ENCODE results near the gene SASH1. TPM values are rescaled to one million over a fixed set of nuclear protein-coding genes. Genes with fewer than 3 reads are reported as not detected.

Gene SASH1
- polyA plus RNA-seq, 1 donor from 2014 or later: 7.0 TPM

- Histone ChIP-seq H2AFZ (ENCODE audit: low read depth, low read length) (no peak overlapping the region), H3F3A (ENCODE audit: insufficient read depth, low read length, poor library complexity, severe bottlenecking) (no peaks in the 10 kb centered on the region), H3K9me3 (ENCODE audit: low read length) (no peaks in the 10 kb centered on the region), H3K4me2 (ENCODE audit: low read length) (no peak overlapping the region), H4K20me1 (ENCODE audit: insufficient read depth) (no peaks in the 10 kb centered on the region), H3K9ac (ENCODE audit: low read length) (no peak overlapping the region), H3K9me2 (ENCODE audit: insufficient read depth, low read length) (no peaks in the 10 kb centered on the region), H3K36me3 (ENCODE audit: insufficient read depth, low read length) (peaks cover 6% of the 10 kb centered on the region), H3K79me2 (replicated peaks; ENCODE audit: insufficient read depth, low read length) (no peaks in the 10 kb centered on the region), H3K4me3 (ENCODE audit: low read length) (no peak overlapping the region), H3K27me3 (ENCODE audit: insufficient read depth, low read depth, low read length) (no peaks in the 10 kb centered on the region), H3K27ac (ENCODE audit: low read length) (no peak overlapping the region)
- TF ChIP-seq REST (IDR thresholded peaks at IDR 0.05; ENCODE audit: borderline replicate concordance): no peak
- TF ChIP-seq CTCF (IDR thresholded peaks at IDR 0.05; ENCODE audit: poor library complexity, severe bottlenecking): no peak
- TF ChIP-seq MXI1 (conservative IDR thresholded peaks at IDR 0.05; ENCODE audit: poor library complexity, severe bottlenecking): no peak
Observed at GRCh38 chr6:148545901-148546300, 203.3 kb downstream of the SASH1 start.

GRCh38 chr6:148547110-148547509, 204.5 kb downstream of the SASH1 start:
- H3K4me2 ChIP-seq (ENCODE audit: low read length): no peak overlapping the region
- no peaks in the 10 kb centered on the region for H3K9me3 ChIP-seq (ENCODE audit: low read length)
- H3K79me2 ChIP-seq (replicated peaks; ENCODE audit: insufficient read depth, low read length): no peaks in the 10 kb centered on the region
- peak; percentile 32 for TF ChIP-seq POLR2AphosphoS5 (IDR thresholded peaks at IDR 0.05)
- TF ChIP-seq SMC3 (conservative IDR thresholded peaks at IDR 0.05; ENCODE audit: poor library complexity): no peak
- no peak overlapping the region for H3K4me3 ChIP-seq (ENCODE audit: low read length)
- no peaks in the 10 kb centered on the region for H3F3A ChIP-seq (ENCODE audit: insufficient read depth, low read length, poor library complexity, severe bottlenecking)
- no peaks in the 10 kb centered on the region for H4K20me1 ChIP-seq (ENCODE audit: insufficient read depth)
- H3K27ac ChIP-seq (ENCODE audit: low read length): no peak overlapping the region
- H3K27me3 ChIP-seq (ENCODE audit: insufficient read depth, low read depth, low read length): no peaks in the 10 kb centered on the region
- no peak overlapping the region for H2AFZ ChIP-seq (ENCODE audit: low read depth, low read length)
- H3K36me3 ChIP-seq (ENCODE audit: insufficient read depth, low read length): peaks cover 6% of the 10 kb centered on the region
- no peak overlapping the region for H3K9ac ChIP-seq (ENCODE audit: low read length)
- H3K9me2 ChIP-seq (ENCODE audit: insufficient read depth, low read length): no peaks in the 10 kb centered on the region

DNA sequence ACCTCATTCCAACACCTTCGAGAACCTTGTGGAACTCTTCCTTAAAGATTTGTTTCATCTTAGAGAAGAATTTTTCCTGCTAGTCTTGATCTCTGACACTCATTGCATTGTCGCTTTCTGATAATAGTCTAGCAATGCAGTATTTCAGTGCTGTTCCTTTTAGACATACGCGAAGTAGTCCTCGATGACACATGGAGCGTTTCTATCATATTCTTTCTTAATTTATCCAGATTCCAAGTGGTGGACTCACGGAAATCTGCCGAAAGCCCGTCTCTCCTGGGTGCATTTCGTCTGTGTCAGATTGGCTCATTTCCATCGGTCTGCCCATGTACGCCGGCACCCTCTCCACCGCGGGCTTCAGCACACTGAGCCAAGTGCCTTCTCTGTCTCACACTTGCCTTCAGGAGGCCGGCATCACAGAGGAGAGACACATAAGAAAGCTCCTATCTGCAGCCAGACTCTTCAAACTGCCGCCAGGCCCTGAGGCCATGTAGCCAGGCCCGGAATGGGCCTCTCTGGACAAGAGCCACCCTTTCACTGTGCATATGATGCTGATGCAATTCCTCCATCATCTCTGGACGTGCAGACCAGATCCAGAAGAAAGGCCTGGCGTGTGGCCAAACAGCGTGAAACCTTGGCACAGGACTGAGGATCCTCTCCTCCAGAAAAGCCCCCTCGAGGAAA, 205.6 kb downstream of the SASH1 start:
- Histone ChIP-seq H3K27me3 (ENCODE audit: insufficient read depth, low read depth, low read length) (no peaks in the 10 kb centered on the region), H3F3A (ENCODE audit: insufficient read depth, low read length, poor library complexity, severe bottlenecking) (no peaks in the 10 kb centered on the region), H3K27ac (ENCODE audit: low read length) (no peak overlapping the region), H3K9ac (ENCODE audit: low read length) (no peak overlapping the region), H4K20me1 (ENCODE audit: insufficient read depth) (no peaks in the 10 kb centered on the region), H3K36me3 (ENCODE audit: insufficient read depth, low read length) (peaks cover 6% of the 10 kb centered on the region), H2AFZ (ENCODE audit: low read depth, low read length) (no peak overlapping the region), H3K4me3 (ENCODE audit: low read length) (no peak overlapping the region), H3K4me2 (ENCODE audit: low read length) (no peak overlapping the region), H3K9me2 (ENCODE audit: insufficient read depth, low read length) (no peaks in the 10 kb centered on the region), H3K9me3 (ENCODE audit: low read length) (no peaks in the 10 kb centered on the region), H3K79me2 (replicated peaks; ENCODE audit: insufficient read depth, low read length) (no peaks in the 10 kb centered on the region)
- no peak for TF ChIP-seq CTCF (IDR thresholded peaks at IDR 0.05; ENCODE audit: poor library complexity, severe bottlenecking)
- no peak for TF ChIP-seq EP300 (conservative IDR thresholded peaks at IDR 0.05; ENCODE audit: poor library complexity, severe bottlenecking)
- no peak for TF ChIP-seq REST (IDR thresholded peaks at IDR 0.05; ENCODE audit: borderline replicate concordance)

Measured in neural cell (in vitro differentiated cells).